Dendritic cell treated with granulocyte-macrophage colony-stimulating factor and Interleukin-4, amounts not matched to agents 40 ng/mL and 50 ng/mL, for 4 days (primary cell): Measurements from ENCODE around the gene GPC1.
"Not testable (repeated sequence)": the region's sequence is repeated elsewhere in the genome, so short reads cannot be mapped to it uniquely, and the experiment has no call there.

Experiments
- H3K27ac Mint-ChIP-seq: one replicate; pipeline ENCODE4 v1.8.0; 2022; ENCODE audit warnings: mild to moderate bottlenecking, mixed read lengths
- H3K27me3 Mint-ChIP-seq: one replicate; pipeline ENCODE4 v1.8.0; 2022; ENCODE audit warnings: mild to moderate bottlenecking, mixed read lengths
- H3K36me3 Mint-ChIP-seq: one replicate; pipeline ENCODE4 v1.8.0; 2022; ENCODE audit warnings: low read depth, mixed read lengths
- H3K4me1 Mint-ChIP-seq: one replicate; pipeline ENCODE4 v1.8.0; 2022; ENCODE audit warnings: low read depth, mixed read lengths
- H3K4me3 Mint-ChIP-seq: one replicate; pipeline ENCODE4 v1.8.0; 2022; ENCODE audit warnings: mild to moderate bottlenecking, moderate library complexity, mixed read lengths
- H3K9me3 Mint-ChIP-seq: one replicate; pipeline ENCODE4 v1.8.0; 2022; ENCODE audit warnings: mixed read lengths
- intact Hi-C: fragments of 100-400 bp; cut with micrococcal nuclease; formaldehyde crosslinking; loops from one replicate; pipeline ENCODE4 v1.15.0; 2022

GPC1 gene

DNA sequence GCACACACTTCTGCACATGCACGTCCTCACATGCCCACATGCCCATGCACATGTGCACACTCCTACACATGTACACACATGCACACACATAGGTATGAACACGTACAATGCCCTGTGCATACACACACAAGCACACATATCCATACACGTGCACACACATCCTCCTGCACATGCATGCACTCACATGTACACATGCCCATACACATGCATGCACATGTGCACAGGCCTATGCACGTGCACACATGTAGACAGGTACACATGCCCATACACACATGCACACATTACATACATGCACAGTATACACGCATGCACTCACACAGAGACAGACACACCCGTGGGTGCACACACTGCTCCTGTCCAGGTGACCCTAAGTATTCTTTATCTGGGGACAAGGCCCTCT is 34.3 kb downstream of the GPC1 start:
- peaks cover 25% of the 10 kb centered on the region for H3K4me1 Mint-ChIP-seq
- no peak overlapping the region for H3K27ac Mint-ChIP-seq
- no peaks in the 10 kb centered on the region for H3K36me3 Mint-ChIP-seq
- intact Hi-C loops = no loop called here
- H3K9me3 Mint-ChIP-seq = no peaks in the 10 kb centered on the region
- no peaks in the 10 kb centered on the region for H3K27me3 Mint-ChIP-seq
- no peak overlapping the region for H3K4me3 Mint-ChIP-seq

DNA sequence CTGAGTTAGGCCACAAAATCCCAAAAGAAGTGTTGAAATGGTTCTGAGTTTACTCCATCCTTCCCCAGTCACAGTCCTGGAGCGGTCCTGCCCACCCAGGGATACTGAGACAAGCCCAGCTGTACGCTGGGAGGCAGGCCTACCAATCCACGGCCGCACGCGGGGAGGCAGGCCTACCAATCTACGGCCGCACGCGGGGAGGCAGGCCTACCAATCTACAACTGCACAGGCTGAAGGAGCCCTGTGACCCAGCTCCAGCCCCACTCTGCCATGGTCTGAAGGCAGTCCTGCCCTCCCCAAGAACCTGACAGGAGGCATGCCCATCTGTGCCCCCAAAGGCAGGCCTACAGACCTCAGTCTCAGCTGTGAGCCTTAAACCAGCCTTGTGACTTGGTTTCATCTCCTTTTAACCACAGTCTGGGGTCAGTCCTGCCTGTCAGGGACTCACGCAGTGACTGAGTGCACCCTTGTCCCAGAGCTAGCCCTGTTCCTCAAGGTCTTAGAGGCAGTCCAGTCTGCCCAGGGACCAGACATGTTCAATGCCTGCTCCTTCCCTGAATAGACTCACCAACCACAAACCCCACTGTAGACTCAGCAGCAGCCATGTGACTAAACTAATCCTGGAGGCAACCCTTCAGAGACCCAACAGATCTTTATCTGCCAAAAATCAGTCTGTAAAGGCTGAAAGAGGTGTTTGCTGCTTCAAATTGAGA is 36.8 kb downstream of the GPC1 start:
- H3K36me3 Mint-ChIP-seq = no peaks in the 10 kb centered on the region
- H3K4me3 Mint-ChIP-seq = no peak overlapping the region
- H3K27ac Mint-ChIP-seq = peak overlapping the region; percentile 30
- intact Hi-C loops = no loop called here
- no peaks in the 10 kb centered on the region for H3K27me3 Mint-ChIP-seq
- peaks cover 8% of the 10 kb centered on the region for H3K9me3 Mint-ChIP-seq
- peaks cover 25% of the 10 kb centered on the region for H3K4me1 Mint-ChIP-seq

DNA sequence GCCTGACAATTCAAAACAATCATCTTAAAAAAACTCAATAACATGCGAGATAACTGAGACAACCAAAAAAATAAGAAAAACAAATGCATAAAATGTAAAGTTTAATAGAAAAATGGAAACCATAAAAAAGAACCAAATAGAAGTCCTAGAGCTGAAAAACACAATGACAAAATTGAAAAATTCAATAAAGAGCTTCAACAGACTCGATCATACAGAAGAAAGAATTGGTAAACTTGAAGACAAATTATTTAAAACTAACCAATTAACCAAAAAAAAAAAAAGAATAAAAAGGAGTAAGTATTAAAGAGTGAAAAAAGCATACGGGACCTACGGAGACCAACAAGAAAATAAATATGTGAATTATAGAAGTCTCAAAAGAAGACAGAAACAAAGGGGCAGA is 37.7 kb downstream of the GPC1 start:
- Mint-ChIP-seq H3K4me1 (peaks cover 25% of the 10 kb centered on the region), H3K4me3 (no peak overlapping the region), H3K36me3 (no peaks in the 10 kb centered on the region), H3K27me3 (no peaks in the 10 kb centered on the region), H3K27ac (no peak overlapping the region), H3K9me3 (peaks cover 8% of the 10 kb centered on the region)
- intact Hi-C loops = no loop called here

- peaks cover 4% of the 10 kb centered on the region for H3K4me1 Mint-ChIP-seq
- H3K27me3 Mint-ChIP-seq = no peaks in the 10 kb centered on the region
- intact Hi-C loops = no loop called here
- H3K36me3 Mint-ChIP-seq = no peaks in the 10 kb centered on the region
- H3K4me3 Mint-ChIP-seq = no peak overlapping the region
- H3K9me3 Mint-ChIP-seq = peaks cover 8% of the 10 kb centered on the region
- no peak overlapping the region for H3K27ac Mint-ChIP-seq
Observed at GRCh38 chr2:240477916-240478315, 42.5 kb downstream of the GPC1 start.

GRCh38 chr2:240478346-240479110 is 43.1 kb downstream of the GPC1 start:
- H3K27ac Mint-ChIP-seq = no peak overlapping the region
- intact Hi-C loops = no loop called here
- H3K36me3 Mint-ChIP-seq = no peaks in the 10 kb centered on the region
- no peaks in the 10 kb centered on the region for H3K27me3 Mint-ChIP-seq
- peaks cover 7% of the 10 kb centered on the region for H3K4me1 Mint-ChIP-seq
- peaks cover 8% of the 10 kb centered on the region for H3K9me3 Mint-ChIP-seq
- no peak overlapping the region for H3K4me3 Mint-ChIP-seq

GRCh38 chr2:240479111-240479501 is 43.6 kb downstream of the GPC1 start:
- Mint-ChIP-seq H3K27me3 (no peaks in the 10 kb centered on the region), H3K4me3 (no peak overlapping the region), H3K27ac (no peak overlapping the region), H3K4me1 (peaks cover 7% of the 10 kb centered on the region), H3K36me3 (no peaks in the 10 kb centered on the region), H3K9me3 (peaks cover 8% of the 10 kb centered on the region)
- intact Hi-C loops = no loop called here

- no peaks in the 10 kb centered on the region for H3K36me3 Mint-ChIP-seq
- no peaks in the 10 kb centered on the region for H3K27me3 Mint-ChIP-seq
- intact Hi-C loops = no loop called here
- H3K27ac Mint-ChIP-seq = no peak overlapping the region
- peaks cover 7% of the 10 kb centered on the region for H3K4me1 Mint-ChIP-seq
- H3K9me3 Mint-ChIP-seq = peaks cover 7% of the 10 kb centered on the region
- no peak overlapping the region for H3K4me3 Mint-ChIP-seq
Observed at GRCh38 chr2:240480834-240481623, 45.6 kb downstream of the GPC1 start.

GRCh38 chr2:240481720-240482119 is 46.3 kb downstream of the GPC1 start:
- Mint-ChIP-seq H3K27ac (no peak overlapping the region), H3K4me1 (peaks cover 7% of the 10 kb centered on the region), H3K27me3 (no peaks in the 10 kb centered on the region), H3K9me3 (peaks cover 2% of the 10 kb centered on the region), H3K36me3 (no peaks in the 10 kb centered on the region), H3K4me3 (no peak overlapping the region)
- intact Hi-C loops = no loop called here

DNA sequence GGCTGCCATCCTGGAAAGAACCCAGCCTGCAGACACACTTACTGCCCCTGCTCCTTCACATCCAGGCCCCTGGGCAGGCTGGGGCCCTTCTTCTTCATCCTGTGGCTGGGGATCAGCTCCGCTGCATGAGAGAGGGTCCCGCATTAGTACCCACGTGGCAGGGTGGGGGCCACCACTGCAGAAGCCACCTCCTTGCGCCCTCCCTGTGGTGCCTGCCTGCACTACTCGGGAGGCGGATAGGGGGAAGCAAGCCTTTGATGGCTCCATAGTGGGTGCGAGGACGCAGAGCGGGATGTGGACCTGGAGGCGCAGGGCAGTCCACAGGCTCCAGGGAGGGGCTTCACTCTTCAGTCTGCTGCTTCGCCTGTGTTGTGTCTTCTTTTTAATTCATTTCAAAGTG is 46.7 kb downstream of the GPC1 start:
- no peak overlapping the region for H3K27ac Mint-ChIP-seq
- peaks cover 7% of the 10 kb centered on the region for H3K4me1 Mint-ChIP-seq
- H3K36me3 Mint-ChIP-seq = no peaks in the 10 kb centered on the region

DNA sequence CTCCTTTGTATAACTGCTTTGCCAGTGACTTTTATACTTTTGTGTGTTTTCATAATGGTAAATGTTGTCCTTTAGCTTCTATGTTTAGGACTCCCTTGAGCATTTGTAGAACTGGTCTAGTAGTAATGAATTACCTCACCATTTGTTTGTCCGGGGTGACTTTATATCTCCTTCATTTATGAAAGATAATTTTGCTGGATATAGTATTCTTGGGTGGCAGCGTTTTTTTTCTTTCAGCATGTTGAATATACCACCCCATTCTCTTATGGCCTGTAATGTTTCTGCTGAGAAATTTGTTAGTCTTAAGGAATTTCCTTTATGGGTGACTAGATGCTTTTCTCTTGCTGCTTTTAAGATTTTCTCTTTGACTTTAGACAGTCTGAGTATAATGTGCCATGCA is 56.0 kb downstream of the GPC1 start:
- intact Hi-C loops = no loop called here
- H3K9me3 Mint-ChIP-seq = peaks cover 89% of the 10 kb centered on the region
- H3K27me3 Mint-ChIP-seq = no peaks in the 10 kb centered on the region
- H3K27ac Mint-ChIP-seq = no peak overlapping the region
- H3K36me3 Mint-ChIP-seq = peaks cover 27% of the 10 kb centered on the region
- no peaks in the 10 kb centered on the region for H3K4me1 Mint-ChIP-seq
- H3K4me3 Mint-ChIP-seq = no peak overlapping the region

More for the DNA sequence above, 46.7 kb downstream of the GPC1 start:
- Mint-ChIP-seq H3K4me3 (no peak overlapping the region), H3K9me3 (peaks cover 6% of the 10 kb centered on the region), H3K27me3 (no peaks in the 10 kb centered on the region)
- intact Hi-C loops = no loop called here

DNA sequence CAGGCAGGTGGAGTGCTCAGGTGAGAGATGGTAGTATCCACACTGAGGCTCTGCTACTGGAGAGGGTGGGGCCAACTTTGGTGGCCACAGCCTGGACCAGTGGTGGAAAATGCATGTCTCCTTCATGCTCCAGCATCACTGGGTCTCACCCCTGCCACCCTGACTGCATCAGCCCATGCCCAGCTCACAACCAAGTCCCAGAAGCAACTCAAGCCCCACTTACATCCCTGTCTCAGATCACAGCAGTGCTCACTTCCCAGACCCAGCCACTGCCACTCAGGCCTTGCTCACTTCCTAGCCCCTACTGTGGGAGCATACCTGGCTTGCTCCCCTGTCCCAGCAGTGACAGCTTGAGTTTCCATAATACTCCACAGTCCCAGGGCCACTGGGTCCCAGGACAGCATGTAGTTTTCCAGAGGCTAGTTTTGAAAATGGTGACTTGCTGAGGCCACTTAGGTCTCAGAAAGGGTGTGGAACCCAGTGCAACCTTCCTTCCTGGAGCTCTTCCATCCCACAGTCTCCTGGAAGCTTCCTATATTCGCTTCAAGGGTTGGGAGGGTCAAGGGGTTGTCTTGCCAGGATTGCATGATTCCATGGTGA is 58.8 kb downstream of the GPC1 start:
- peaks cover 53% of the 10 kb centered on the region for H3K36me3 Mint-ChIP-seq
- peaks cover 64% of the 10 kb centered on the region for H3K9me3 Mint-ChIP-seq
- H3K27me3 Mint-ChIP-seq = no peaks in the 10 kb centered on the region
- no peaks in the 10 kb centered on the region for H3K4me1 Mint-ChIP-seq
- no peak overlapping the region for H3K4me3 Mint-ChIP-seq
- intact Hi-C loops = no loop called here
- no peak overlapping the region for H3K27ac Mint-ChIP-seq

DNA sequence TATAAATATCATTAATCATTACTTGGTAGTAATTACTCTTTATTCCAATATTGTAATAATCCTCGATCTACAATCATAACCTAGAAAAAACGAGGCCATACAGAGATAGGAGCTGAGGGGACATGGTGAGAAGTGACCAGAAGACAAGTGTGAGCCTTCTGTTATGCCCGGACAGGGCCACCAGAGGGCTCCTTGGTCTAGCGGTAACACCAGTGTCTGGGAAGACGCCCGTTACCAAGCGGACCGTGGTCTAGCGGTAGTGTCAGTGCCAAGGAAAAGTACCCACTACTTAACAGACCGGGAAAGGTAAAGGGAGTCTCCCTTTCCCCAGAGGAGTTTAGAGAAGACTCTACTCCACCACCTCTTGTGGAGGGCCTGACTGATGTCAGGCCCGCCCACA is 59.5 kb downstream of the GPC1 start:
- H3K4me1 Mint-ChIP-seq, H3K4me3 Mint-ChIP-seq, H3K27me3 Mint-ChIP-seq, H3K27ac Mint-ChIP-seq, intact Hi-C loops: not testable (repeated sequence)
- H3K36me3 Mint-ChIP-seq = peaks cover 60% of the 10 kb centered on the region
- H3K9me3 Mint-ChIP-seq = peaks cover 58% of the 10 kb centered on the region

GRCh38 chr2:240497082-240497481 is 61.6 kb downstream of the GPC1 start:
- peaks cover 73% of the 10 kb centered on the region for H3K36me3 Mint-ChIP-seq
- H3K4me1 Mint-ChIP-seq, H3K27me3 Mint-ChIP-seq, H3K27ac Mint-ChIP-seq, intact Hi-C loops, H3K4me3 Mint-ChIP-seq: not testable (repeated sequence)
- peaks cover 37% of the 10 kb centered on the region for H3K9me3 Mint-ChIP-seq
